Transverse colon (tissue), 4 donors: Measurements from ENCODE around the gene CSF1R. TPM values are rescaled to one million over a fixed set of nuclear protein-coding genes. Genes with fewer than 3 reads are reported as not detected.

Experiments used
- DNase-seq: peaks from one replicate; pipeline ENCODE4 v3.0.0-alpha.2; 2019
- H3K27ac ChIP-seq, 4 donors: fragments of 200-600 bp; sonication (generic); 2 replicates each; pipeline ENCODE4 v1.5.1; 2016 to 2018; ENCODE audit warnings: inconsistent platforms in 4 of 4
- H3K27me3 ChIP-seq: fragments of 200-600 bp; sonication (generic); 2 replicates; pipeline ENCODE4 v1.5.1; 2017; ENCODE audit warnings: inconsistent platforms
- H3K36me3 ChIP-seq, 4 donors: fragments of 200-600 bp; sonication (generic); 2 replicates each; pipeline ENCODE4 v1.5.1; 2017 to 2019; ENCODE audit warnings: inconsistent platforms in 4 of 4
- H3K4me1 ChIP-seq, 4 donors: fragments of 200-600 bp; sonication (generic); 2 replicates each; pipeline ENCODE4 v1.5.1; 2017 to 2020; ENCODE audit warnings: inconsistent platforms in 4 of 4
- H3K4me3 ChIP-seq, 4 donors: fragments of 200-600 bp; sonication (generic); 1 replicate in 1 of 4; 2 replicates in 3 of 4; pipeline versions ENCODE4 v1.5.1 to v1.6.1; 2017 to 2019; ENCODE audit warnings: inconsistent platforms in 4 of 4
- H3K9me3 ChIP-seq, 2 donors: fragments of 200-600 bp; sonication (generic); 2 replicates each; pipeline ENCODE4 v1.5.1; 2017 to 2019; ENCODE audit warnings: inconsistent platforms in 2 of 2
- EP300 ChIP-seq: sonication (generic); formaldehyde crosslinking; IDR thresholded peaks from one replicate; pipeline ENCODE4 v1.6.1; 2017; ENCODE audit warnings: antibody characterized with exemption, low read depth
- POLR2A ChIP-seq: fragments of 450-650 bp; IDR thresholded peaks from one replicate; pipeline ENCODE4 v1.6.1; 2016; ENCODE audit warnings: antibody characterized with exemption, mild to moderate bottlenecking, moderate library complexity
- POLR2AphosphoS5 ChIP-seq, 3 donors: sonication (generic); formaldehyde crosslinking; IDR thresholded peaks; one replicate each; pipeline ENCODE4 v1.6.1; 2016; ENCODE audit warnings: antibody characterized with exemption in 3 of 3
- WGBS, 2 donors: methylation state at CpG; one replicate each; pipeline ENCODE4 v1.1.5; 2018; ENCODE audit warnings: low coverage in 1 of 2; 5-methylcytosine and 5-hydroxymethylcytosine counted together
- in situ Hi-C, 4 donors: fragments of 200-750 bp; cut with MboI; loops; one replicate each; pipeline versions ENCODE4 v1.15.0 to v1.15.1; 2017; ENCODE audit warnings: low sequenced_read_pairs in 3 of 4, low pct_ligation_motif_present in 1 of 4, low pct_unique_long_range_greater_than_20kb in 1 of 4
- intact Hi-C: fragments of 100-400 bp; cut with DNase I; formaldehyde crosslinking; loops from one replicate; pipeline ENCODE4 v1.15.1; 2023; ENCODE audit warnings: low total_unique reads
- total RNA-seq, 4 donors: library from RNA; depleted of rRNA; stranded (reverse); fragments of >200 nt; gene quantifications; one replicate each; pipeline ENCODE4 v1.1.0, GENCODE V29; 2016
- TF ChIP-seq, protein P1 (sequence below), 5 experiments: fragments of 200-600 bp in 3 of 5; fragments of 450-650 bp in 2 of 5; sonication (generic) in 3 of 5; IDR thresholded peaks; 1 replicate in 2 of 5; 2 replicates in 3 of 5; pipeline ENCODE4 v1.5.1; 2016 to 2017; ENCODE audit warnings: antibody characterized with exemption in 5 of 5, inconsistent platforms in 3 of 5, mild to moderate bottlenecking in 2 of 5, moderate library complexity in 1 of 5

The CSF1R gene
- total RNA-seq, 4 donors from 2014 or later = 0.60 to 38.9 (median 14.7) TPM

DNA sequence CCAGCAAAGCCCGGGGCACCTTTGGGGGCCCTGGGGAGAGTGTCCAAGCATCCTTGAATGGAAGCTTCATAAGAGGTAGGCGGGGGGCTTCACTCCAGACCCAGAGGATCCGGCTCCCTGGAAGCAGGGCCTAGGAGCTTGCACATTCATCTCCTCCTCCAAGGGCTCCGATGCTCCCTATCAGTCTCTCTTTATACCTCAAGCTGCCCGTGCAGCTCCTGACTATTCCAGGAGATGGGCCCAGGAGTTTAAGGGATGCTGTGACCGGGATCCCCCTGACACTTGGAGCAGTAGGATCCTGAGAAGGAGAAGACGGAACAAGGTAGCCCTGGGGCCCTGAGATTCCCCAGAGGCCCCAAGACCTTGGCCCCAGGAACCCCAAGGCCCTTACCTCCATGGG, 25.9 kb downstream of the CSF1R start:
- H3K9me3 ChIP-seq = no peaks in the 10 kb centered on the region
- H3K36me3 ChIP-seq = no peaks in the 10 kb centered on the region
- 80% methylated on average over 7 of the region's 7 CpGs; no CpG with 5 or more reads in 1 of the 2 donors for WGBS, 2 donors
- H3K4me3 ChIP-seq = no peak overlapping the region
- DNase-seq = no peak
- no peak for TF ChIP-seq POLR2A
- no peak for TF ChIP-seq POLR2AphosphoS5 (IDR thresholded peaks at IDR 0.05)
- TF ChIP-seq, protein P1, sequence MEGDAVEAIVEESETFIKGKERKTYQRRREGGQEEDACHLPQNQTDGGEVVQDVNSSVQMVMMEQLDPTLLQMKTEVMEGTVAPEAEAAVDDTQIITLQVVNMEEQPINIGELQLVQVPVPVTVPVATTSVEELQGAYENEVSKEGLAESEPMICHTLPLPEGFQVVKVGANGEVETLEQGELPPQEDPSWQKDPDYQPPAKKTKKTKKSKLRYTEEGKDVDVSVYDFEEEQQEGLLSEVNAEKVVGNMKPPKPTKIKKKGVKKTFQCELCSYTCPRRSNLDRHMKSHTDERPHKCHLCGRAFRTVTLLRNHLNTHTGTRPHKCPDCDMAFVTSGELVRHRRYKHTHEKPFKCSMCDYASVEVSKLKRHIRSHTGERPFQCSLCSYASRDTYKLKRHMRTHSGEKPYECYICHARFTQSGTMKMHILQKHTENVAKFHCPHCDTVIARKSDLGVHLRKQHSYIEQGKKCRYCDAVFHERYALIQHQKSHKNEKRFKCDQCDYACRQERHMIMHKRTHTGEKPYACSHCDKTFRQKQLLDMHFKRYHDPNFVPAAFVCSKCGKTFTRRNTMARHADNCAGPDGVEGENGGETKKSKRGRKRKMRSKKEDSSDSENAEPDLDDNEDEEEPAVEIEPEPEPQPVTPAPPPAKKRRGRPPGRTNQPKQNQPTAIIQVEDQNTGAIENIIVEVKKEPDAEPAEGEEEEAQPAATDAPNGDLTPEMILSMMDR (IDR thresholded peaks at IDR 0.05) = no peak
- no peak for TF ChIP-seq EP300
- H3K27me3 ChIP-seq = no peaks in the 10 kb centered on the region
- no peak overlapping the region for H3K27ac ChIP-seq
- intact Hi-C loops = no loop called here
- in situ Hi-C loops = no loop called here
- no peaks in the 10 kb centered on the region for H3K4me1 ChIP-seq

DNA sequence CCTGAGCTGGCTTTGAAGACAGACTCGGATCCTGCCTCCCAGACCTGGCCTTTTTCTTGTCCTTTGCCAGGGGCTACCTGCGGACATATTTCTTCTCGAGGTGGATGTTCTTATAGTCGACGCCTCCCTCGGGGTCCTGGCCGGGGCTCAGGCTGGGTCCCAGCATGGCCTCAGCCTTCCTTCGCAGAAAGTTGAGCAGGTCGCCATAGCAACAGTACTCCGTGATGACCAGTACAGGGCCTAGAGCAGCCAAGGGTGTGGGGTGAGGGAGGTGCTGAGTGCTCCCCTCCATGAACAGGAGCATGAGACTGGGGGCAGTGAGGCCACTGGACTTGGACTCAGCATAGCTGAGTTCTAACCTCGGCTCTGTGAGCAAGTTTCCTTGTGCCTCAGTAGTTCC, 26.7 kb downstream of the CSF1R start:
- no peak for DNase-seq
- in situ Hi-C loops = no loop called here

DNA sequence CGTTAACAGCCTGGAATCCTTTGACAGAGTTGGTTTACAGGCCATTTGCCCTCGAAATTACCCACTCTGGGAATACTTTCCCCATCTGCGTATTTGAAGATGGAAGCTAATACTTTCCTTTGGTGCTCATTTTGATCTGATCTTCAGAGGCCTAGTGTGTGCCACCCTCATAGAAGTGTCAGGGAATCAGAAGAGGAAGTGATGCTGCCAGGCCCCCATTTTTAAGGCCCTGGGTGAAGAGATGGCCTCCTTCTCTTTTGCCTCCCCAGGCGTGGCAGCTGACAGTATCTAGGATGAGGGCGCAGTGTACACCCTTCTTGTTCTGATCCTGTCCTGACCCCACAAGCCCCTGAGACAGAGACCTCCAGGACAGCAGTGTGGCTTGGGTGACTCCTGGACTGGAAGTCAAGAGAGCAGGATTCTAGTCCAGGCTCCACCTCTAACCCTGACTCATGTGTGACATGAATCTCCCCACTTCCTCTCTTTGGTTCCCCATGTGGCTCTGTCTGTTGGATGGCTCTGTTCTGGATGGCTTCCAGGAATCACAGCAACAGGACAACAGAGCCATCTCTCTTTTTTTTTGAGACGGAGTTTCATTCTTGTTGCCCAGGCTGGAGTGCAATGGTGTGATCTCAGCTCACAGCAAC, 27.8 kb downstream of the CSF1R start:
- in situ Hi-C loops = no loop called here
- intact Hi-C loops = no loop called here
- DNase-seq = no peak
- peaks cover 0 to 2% (median 0%) of the 10 kb centered on the region in 4 donors for H3K36me3 ChIP-seq
- H3K27me3 ChIP-seq = no peaks in the 10 kb centered on the region
- no peaks in the 10 kb centered on the region for H3K9me3 ChIP-seq
- H3K4me1 ChIP-seq = no peaks in the 10 kb centered on the region
- 72 to 92% methylated on average over 2 to 6 of the region's 6 CpGs for WGBS, 2 donors
- H3K4me3 ChIP-seq = no peak overlapping the region
- no peak overlapping the region for H3K27ac ChIP-seq
- TF ChIP-seq POLR2AphosphoS5 (IDR thresholded peaks at IDR 0.05) (no peak), EP300 (no peak), POLR2A (no peak)
- TF ChIP-seq, protein P1 (IDR thresholded peaks at IDR 0.05) = no peak

More for the DNA sequence above, 26.7 kb downstream of the CSF1R start:
- H3K36me3 ChIP-seq = no peaks in the 10 kb centered on the region
- intact Hi-C loops = no loop called here
- 92% methylated on average over 11 of the region's 11 CpGs; no CpG with 5 or more reads in 1 of the 2 donors for WGBS, 2 donors
- H3K27me3 ChIP-seq = no peaks in the 10 kb centered on the region
- TF ChIP-seq POLR2AphosphoS5 (IDR thresholded peaks at IDR 0.05) (no peak), POLR2A (no peak), EP300 (no peak)
- TF ChIP-seq, protein P1 (IDR thresholded peaks at IDR 0.05) = no peak
- no peaks in the 10 kb centered on the region for H3K4me1 ChIP-seq
- H3K27ac ChIP-seq = no peak overlapping the region
- H3K4me3 ChIP-seq = no peak overlapping the region
- no peaks in the 10 kb centered on the region for H3K9me3 ChIP-seq

DNA sequence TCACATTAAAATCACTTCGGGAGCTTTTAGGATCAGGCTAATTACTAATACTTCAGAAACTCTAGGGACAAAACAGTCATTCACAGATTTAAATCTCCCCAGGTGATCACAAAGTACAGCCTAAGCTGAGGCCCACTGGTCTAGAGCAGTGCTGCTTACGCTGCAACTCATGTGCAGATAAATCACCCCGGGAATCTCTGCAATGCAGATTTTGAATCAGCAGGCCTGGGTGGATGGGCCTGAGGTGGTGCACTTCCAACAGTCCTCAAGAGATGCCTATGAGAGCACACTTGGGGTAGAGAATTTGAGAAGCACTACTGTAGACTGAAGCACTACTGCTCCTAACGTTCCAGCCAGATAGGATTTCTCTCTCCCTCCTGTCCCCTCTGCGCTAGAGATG, 28.4 kb downstream of the CSF1R start:
- Histone ChIP-seq H3K4me3 (no peak overlapping the region), H3K4me1 (no peaks in the 10 kb centered on the region), H3K9me3 (no peaks in the 10 kb centered on the region), H3K27ac (no peak overlapping the region), H3K36me3 (peaks cover 0 to 8% (median 1%) of the 10 kb centered on the region in 4 donors), H3K27me3 (no peaks in the 10 kb centered on the region)
- WGBS, 2 donors = 80% methylated on average over 2 to 5 of the region's 5 CpGs
- no peak for DNase-seq
- TF ChIP-seq POLR2A (no peak), POLR2AphosphoS5 (IDR thresholded peaks at IDR 0.05) (no peak), EP300 (no peak)
- TF ChIP-seq, protein P1 (IDR thresholded peaks at IDR 0.05) = no peak
- in situ Hi-C loops = no loop called here
- intact Hi-C loops = no loop called here
